Fibroblast of gingiva (primary cell): ENCODE data around the gene AGAP1.

ENCODE experiments used
- DNase-seq: peaks from one replicate; pipeline ENCODE4 v3.0.0-alpha.2; 2011; ENCODE audit warnings: low read depth

The AGAP1 gene

DNA sequence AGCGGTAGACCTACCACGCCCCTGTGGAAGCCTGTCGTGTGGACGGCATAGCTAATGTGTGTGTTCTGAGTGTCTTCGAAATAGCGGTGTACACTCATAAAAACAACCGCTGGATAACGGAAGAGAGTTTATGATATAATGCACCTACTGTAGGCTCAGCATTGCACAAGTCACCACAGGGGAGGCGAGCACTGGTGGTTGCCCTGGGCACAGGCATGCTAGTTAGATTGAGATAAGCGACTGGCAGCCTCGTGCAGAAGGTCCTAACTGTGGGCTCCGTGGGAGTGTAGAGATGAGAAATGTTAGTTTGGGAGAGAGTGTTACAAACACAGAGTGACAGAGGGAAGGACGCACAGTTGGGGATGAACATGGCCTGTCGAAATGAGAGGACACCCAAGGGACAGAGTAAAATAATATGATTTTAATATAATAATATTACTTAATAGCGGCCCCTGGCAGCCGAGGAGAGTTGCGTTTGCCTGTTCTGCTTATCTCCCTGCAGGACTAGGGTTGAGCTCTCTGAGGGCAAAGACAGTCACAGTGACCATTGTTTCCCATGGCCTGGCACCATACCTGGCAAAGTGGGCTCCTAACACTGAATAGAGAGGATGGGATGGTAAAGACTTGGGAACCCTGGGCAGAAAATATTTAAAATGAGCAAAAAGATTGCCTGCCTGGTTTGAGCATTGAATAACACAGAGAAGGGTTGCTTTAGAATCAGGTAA is 470.2 kb downstream of the AGAP1 start:
- DNase-seq: no peak

DNA sequence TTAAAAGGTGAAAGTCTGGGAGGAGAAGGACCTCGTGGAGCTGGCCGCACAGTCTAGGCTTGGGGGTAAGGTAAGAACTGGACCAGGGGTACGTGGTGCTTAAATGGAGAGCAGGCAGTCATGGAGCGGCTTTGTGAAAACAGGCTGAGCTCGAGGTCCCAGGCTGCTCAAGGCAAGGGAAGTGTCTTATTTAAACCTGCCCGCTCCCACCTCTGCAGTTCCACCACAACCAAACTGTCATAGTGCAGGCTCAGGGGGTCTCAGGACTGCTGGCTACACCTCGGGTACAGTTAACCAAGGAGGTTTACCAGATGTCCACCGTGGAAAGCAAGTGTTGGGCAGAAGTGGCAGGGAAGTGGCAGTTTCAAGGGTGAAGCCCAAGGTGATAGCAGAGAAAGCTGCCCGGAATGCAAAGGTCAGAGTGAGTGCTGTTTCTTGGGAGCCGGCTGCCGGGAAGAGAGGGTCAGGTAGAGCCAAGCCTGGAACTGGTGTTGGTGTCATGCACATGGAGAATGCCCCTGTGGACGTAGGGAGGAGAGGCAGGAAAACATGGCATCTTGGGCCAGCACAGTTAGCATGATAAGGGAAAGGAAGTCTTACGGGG is 471.0 kb downstream of the AGAP1 start:
- DNase-seq: no peak

DNA sequence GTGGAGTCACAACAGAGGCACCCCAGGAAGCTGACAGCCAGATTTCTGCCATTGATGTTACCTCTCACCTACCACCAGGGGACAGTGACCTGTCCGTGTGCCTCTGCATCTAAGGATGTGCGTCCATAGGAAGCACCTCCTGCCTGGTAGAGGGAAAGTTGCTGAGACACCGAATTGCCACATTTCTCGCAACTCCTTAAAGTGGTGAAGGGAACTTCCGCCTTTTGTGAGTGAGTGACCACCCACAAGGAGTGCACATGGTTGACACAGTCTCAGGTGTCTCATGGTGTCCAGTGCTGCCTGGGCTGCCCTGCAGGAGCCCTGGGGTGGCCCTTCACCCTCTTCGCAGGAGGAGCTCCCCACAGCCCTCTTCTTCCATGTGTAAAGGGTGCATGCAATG is 472.6 kb downstream of the AGAP1 start:
- no peak for DNase-seq

DNA sequence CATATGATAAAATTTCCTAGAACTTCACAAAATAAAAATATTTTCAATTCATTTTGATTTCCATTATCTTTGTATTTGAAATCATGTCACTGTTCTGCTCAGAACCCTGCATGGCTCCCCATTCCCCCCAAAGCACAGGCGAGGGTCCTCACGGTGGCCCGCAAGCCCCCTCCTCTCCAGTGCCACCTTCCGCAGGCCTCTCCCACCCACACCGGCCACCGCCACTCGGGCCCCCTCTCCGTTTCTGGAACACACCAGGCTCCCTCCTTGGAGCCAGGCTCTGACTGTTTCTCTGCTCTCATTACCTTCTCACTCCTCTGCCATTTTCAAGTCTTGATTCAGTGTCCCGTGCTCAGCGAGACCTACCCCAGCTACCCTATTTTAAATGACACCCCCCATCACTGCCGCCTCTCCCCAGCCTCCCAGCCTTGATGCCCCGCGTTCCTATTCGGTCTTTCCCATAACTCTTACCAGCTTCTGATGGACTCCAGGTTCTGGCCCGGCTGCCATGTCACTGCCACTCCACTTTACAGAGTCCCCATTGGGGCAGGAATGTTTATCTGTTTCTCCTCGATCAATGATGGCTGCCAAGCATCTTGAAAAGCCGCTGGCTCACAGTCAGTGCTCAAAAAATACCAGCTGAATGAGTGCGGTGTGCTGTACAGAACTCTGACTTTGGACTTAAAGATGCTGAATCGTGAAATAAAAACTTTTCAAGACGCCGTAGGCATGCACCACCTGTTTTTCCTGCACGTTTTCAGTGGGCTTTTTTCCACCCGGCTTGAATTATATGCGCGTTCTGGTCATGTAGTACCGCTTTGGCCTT is 473.3 kb downstream of the AGAP1 start:
- no peak for DNase-seq

DNA sequence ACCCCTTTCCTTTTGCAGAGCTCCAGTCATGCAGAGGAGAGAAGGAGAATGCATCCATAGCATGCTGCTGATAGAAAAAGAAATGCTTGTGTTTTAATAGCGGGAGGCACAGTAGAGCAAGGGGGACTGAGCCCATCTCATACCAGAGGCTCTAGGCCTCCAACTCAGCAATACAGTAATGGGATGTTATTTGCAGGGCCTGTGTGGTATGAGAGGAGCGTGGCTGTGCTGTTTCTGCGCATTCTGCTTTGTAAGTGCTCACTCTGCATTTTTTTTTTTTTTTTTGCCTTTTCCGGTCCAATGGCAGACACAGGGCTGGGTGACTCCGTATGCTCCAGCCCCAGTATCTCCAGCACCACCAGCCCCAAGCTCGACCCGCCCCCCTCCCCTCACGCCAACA is 474.3 kb downstream of the AGAP1 start:
- no peak for DNase-seq

DNA sequence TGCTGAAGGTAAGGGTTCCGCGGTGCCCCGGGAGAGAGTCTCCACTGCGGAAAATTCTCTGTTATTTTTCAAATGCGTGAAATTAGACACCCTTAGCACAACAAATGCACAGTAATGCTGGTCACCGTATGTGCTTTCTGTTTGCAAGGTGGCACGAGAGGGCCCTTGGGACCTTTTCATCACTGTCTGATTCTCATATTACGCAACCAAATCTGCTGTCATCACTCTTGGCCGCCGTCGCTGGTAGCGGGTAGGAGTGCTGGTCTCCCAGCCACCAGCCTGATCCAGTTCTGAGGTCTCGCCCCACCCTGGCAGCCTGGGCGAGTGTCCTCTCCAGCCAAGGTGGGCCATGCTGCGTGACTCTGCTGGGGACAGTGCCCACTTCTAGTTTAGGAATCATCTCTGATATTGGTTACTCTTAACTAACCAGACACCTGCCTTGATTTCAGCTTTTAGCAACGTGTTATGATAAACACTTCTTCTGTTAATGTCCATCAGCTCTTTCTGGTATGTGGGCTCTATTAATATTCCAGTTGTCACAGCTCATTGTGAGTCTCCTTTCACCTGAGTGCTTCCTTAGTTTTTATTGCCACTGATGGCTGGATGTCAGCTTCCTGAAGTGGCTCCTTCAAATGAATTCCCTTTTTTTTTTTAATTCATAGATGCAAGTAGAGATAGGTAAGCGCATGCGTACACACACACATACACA is 474.9 kb downstream of the AGAP1 start:
- DNase-seq: no peak

DNA sequence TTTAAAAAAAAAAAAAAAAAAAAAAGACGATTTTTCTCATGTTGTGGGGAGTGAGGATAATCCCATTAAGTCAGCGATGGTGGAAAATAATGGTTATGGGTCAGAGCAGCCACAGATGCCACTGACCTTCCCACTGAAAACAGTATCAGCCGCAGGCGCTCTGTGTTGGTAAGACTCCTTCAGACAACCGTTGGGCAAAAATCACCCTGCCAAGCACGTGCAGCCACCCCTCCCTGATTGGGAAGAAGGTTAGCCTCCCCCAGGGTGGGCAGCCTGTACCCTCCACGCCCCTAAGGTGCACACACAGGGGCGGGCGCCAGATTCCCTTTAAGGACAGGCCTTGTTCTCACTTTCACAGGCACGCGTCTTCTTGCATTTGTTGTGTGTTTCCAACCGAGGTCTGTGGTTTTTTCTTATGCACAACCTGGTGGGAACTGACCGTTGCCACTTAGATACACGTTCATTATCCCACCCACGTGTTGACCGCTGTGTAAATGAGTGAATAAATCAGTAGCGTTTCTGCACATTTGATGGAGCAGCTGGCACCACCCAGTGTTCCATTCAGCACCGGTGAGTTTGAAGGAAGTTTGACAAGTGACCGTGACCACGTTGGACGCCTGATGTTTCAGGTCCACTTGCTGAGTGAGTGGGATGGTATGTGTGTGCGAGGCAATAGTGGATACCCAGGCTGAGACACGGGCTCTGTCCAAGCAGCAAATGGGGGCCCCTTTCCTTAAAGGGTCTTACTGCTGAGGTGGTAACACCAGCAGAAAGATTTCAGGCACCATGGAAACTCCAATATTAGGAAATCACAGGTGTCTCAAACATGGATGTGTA is 476.6 kb downstream of the AGAP1 start:
- DNase-seq: no peak

DNA sequence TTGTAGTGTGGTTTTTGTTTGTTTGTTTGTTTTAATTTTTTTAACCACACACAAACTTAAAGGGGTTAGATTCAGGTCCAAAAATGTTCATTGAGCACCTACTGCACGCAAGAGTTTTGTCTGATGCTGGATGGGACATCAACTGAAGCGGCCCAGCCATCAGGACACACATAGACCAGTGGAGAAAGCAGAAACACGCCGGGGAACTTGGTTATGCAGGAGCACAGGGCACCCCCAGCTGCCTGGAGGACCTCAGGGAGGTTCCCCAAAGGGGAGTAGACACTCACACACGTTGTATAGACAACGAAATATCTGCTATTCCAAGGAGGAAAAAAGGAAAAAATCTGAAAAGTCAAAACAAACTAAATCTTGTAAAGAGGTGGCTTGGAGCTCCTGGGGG is 482.7 kb downstream of the AGAP1 start:
- no peak for DNase-seq

DNA sequence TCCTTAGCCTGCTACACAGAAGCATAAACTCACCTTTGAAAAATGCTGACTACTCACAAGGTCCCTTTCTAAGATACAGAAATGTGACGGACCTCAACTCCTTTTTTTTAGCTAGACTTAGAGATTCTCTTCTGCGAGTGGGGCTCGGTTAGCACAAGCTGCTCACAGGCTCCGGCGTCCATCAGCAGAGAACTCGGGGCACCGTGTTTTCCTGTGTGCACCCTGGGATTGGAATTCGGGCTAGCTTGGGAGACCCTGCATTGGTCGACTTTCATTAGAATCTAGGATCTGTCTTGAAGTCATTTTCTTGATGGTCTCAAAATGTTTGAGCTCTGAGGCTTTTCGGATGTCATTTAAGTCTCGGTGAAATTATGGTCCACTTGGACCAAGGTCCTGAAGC is 483.1 kb downstream of the AGAP1 start:
- no peak for DNase-seq

DNA sequence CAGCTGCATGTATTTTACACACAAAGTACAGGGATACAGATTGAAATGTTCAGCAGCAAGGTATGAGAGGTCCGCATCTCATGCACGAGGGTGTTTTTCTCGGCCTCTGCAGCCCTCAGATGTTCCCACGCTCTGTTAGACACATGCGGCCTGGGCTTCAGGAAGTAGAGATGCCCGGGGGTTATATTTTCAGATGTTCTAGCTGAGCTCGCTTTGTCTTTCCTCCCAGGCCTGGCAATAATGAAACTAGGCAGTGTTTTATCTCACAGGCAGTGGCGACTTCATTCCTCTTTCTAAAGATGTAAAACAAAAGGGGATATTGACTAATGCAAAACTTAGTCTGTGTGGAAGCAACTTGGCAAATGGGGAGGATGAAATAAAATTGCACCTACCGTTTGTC is 483.6 kb downstream of the AGAP1 start:
- no peak for DNase-seq

DNA sequence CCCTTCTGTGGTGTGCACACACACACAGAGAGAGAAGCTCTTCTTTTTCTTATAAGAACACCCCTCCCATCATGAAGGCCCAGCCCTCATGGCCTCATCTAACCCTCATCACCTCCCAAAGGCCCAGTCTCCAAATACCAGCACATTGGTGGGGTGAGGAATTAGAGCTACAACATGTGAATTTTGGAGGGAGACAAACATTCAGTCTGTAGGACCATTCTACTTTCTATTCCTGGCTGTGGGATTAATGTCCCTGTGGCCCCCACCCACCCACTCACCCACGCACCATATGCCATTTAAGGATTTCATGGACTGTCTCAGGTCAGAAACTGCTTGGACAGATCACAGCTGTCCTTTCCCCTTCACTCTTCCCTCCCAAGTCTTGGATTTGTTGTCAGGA is 484.2 kb downstream of the AGAP1 start:
- no peak for DNase-seq

DNA sequence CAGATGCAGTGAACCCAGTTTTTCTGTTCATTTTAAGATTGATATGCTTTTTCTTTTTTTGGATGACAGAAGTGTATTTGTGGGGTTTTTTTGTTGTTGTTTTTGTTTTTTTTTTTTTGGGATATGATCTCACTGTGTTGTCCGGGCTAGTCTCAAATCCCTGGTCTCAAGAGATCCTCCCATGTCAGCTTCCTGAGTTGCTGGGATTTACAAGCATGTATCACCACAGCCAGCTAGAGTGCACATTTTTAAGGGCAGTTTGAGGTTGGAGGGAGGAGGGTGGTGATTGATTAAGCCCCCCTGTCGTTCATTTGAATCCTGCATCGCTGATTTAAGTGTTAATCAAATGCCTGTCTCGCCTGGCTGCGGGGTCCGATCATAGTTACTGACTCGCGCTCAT is 485.2 kb downstream of the AGAP1 start:
- DNase-seq: no peak

DNA sequence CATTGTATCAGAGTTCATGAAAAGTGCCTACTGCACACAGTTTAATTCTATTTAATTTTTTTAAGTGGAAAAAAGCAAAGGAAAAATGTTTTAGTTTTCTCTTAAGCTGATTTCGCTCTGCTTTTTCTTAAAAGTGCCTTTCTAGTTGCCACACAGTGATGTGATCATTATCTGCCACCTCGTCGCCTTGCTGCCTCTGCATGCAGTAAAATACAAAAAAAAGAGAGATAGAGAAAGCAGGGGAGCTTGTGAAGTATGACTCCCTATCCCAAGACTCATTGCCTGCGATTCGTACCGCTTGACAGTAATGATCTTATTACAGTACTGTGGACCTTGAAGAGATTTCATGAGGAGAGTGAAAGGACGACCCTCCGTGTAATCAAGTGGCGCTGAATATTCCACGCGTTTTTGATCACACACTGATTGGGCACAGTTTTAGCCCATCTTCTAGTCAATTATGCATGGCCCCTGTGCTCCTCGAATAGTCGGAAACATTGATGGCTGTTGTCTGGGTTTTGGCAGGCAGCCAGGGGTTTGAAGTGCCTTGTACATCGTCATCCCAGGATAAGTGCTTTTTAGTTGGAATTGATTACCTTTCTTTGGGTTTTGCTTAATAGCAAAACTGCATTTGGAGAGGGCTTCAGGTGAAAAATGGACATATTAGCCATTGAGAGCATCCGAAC is 486.1 kb downstream of the AGAP1 start:
- DNase-seq: no peak

DNA sequence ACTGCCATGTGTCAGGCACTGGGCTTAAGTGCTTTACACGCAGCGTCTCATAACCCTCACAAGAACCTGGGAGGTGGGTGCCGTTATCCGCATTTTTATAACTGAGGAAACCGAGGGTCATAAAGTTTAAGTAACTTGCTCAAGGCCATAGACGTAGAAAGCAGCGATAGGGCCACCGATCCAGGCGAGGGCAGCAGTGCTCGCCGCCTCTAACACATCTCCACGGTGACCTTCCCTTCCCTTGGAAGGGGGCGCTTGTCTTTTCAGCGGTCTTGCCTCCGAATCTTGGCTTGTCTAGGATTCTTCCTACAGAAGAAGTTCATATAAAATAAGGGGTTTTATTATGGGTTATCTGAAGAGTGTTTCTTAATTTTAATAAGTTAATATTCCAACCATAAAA is 487.8 kb downstream of the AGAP1 start:
- no peak for DNase-seq

DNA sequence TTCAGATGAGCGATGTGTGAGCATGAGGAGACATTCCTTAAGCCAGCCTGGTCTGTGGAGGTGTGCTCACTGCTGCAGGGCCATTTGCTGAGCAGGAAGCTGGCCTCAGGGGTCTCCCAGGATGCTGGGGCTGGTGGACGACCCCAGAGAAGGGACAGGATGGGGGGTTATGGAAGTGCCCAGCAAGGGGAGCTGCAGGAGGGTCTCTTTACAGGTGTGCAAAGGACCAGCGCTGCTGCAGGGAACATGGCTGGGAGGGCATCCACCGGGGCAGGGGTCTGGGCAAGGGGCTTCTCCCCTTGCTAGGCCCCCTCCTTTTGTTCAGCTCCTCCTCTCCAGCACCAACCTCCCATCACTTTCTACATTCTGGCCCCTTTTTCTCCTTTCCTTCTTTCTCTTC is 489.2 kb downstream of the AGAP1 start:
- no peak for DNase-seq

DNA sequence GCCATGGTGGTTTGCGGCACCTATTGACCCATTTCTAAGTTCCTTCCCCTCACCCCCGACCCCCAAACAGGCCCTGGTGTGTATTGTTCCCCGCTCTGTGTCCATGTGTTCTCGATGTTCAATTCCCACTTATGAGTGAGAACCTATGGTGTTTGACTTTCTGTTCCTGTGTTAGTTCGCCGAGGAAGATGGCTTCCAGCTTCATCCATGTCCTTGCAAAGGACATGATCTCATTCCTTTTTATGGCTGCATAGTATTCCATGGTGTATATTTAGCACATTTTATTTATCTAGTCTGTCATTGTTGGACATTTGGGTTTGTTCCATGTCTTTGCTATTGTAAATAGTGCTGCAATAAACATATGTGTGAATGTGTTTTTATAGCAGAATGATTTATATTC is 490.7 kb downstream of the AGAP1 start:
- DNase-seq: no peak

DNA sequence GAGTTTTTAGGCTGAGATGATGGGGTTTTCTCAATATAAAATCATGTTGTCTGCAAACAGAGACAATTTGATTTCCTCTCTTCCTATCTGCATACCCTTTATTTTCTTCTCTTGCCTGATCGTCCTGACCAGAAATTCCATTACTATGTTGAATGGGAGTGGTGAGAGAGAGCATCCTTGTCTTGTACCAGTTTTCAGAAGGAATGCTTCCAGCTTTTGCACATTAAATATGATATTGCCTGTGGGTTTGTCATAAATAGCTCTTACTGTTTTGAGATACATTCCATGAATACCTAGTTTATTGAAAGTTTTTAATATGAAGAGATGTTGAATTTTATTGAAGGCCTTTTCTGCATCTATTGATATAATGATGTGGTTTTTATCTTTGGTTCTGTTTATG is 492.5 kb downstream of the AGAP1 start:
- DNase-seq: no peak

DNA sequence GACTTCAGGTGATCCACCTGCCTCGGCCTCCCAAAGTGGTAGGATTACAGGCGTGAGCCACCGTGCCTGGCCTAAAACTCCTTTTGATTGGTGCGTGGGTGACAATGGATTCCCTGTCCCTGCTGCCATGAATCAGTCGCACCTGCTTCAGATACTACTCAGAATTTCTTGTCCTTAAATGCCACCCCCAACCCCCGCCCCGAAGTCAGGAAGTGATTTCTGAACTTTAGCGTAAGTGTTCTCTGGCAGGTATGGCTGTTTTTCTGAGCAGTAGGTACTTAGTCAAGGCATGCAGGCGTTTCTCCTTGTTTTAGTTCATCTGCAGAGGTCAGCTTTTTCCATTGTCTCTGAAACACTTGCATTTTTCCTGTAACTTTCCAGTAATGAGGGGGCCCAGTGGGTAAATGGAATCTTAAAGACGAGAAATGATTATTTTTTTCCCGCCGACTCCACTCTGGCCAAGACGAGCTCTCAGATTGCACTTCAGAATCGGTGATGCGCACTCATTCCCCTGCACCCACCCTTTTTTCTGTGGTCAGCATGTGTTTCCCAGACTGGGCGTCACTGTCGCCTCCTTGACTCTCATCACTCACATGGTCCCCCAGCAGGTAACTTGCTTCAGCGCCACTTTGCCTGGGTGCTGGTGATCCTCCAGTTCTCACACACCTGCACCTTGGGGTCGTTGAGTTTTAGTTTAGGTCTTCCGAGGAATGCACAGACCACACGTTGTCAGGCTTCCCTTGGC is 494.6 kb downstream of the AGAP1 start:
- no peak for DNase-seq

DNA sequence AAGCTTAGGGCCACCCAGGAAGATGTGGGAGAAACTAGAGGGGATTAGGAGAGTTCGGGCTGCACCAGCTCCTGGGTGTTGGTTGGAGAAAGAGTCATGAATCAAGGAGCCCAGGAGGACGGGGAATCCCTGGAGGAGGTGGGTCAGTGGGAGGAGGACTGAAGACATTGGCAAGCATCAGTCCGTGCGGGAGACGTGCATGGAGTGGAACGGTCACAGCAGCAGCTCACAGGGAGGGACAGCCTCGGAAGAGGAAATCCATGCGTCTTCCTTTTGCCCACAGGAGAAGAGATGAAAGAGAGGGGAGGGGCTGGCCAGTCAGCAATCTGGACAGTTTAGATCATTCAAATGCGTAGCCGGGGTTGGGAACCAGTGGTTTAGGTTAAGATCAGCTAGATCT is 495.7 kb downstream of the AGAP1 start:
- DNase-seq: no peak

DNA sequence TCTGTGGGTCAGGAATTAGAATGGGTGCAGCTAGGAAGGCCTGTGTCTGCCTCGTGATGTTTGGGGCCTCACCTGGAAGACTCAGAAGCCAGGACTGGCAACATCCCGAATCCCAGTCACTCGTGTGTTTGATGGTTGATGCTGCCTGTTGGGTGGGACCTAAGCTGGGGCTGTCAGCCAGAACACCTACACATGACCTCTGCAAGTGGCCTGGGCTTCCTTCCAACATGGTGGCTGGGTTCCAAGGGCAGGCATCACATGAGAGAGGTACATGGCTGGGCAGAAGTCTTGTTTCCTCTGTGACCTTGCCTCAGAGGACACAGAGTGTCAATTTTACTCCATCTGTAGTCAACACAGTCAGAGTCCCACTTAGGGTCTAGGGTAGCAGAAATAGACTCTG is 496.5 kb downstream of the AGAP1 start:
- DNase-seq: no peak
